Airway epithelial cell (primary cell): Measurements from ENCODE around the gene ZNF639. TPM values are rescaled to one million over a fixed set of nuclear protein-coding genes. Genes with fewer than 3 reads are reported as not detected.

Source experiments
- total RNA-seq: library from RNA; depleted of rRNA; stranded (reverse); fragments of >200 nt; gene quantifications from 2 replicates; pipeline ENCODE4 v1.2.3, GENCODE V29; 2015

ZNF639 gene, protein sequence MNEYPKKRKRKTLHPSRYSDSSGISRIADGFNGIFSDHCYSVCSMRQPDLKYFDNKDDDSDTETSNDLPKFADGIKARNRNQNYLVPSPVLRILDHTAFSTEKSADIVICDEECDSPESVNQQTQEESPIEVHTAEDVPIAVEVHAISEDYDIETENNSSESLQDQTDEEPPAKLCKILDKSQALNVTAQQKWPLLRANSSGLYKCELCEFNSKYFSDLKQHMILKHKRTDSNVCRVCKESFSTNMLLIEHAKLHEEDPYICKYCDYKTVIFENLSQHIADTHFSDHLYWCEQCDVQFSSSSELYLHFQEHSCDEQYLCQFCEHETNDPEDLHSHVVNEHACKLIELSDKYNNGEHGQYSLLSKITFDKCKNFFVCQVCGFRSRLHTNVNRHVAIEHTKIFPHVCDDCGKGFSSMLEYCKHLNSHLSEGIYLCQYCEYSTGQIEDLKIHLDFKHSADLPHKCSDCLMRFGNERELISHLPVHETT
- total RNA-seq: 19.5 and 26.2 TPM in 2 replicates

DNA sequence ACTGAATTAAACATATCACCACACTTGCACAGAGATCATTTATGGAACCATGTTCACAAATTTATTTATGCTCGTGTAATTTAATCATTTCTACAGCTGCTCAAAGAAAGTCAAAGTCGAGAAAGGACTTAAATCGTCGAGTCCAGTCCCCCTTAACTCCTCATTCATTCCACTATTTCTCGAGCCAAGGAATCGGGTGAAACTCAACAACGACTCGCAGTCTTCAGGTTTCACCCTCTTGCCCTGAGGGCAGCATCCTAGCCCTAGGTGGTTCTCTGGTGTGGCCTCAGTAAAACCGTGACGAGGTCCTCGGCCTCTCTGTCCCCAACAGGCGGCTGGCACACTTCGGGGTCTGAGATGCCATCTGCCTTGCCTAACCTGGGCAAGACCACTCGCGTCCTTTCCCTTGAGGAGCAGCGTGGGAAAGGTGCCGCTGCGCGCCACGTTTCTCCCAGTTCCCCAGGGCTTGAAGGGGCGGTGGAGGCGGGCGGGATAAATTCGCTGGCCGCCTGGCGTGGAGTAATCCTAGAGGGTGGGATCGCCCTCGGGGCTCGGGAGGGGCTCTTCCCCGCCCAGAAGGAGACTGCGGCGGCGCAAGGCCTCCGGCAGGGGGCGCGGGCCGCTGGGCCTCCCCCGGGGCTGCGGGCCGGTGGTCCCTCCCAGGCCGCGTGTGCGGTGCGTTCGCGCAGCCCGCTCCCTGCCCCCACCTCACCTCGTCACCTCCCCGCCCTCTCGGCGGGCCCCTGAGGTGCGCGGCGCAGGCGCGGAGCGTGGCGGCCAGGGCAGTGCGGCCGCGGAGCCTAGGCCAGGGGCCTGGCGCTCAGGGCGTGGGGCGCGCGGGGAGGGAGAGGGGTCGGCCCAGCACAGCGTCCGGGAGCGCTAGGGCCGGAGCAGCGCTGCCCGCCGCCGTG lies at the start of gene ZNF639:
ZNF639 (plus strand) TSS at position 746 of the 911 bp plus-strand sequence. CDS start 5,263 bp downstream, outside the sequence.

DNA sequence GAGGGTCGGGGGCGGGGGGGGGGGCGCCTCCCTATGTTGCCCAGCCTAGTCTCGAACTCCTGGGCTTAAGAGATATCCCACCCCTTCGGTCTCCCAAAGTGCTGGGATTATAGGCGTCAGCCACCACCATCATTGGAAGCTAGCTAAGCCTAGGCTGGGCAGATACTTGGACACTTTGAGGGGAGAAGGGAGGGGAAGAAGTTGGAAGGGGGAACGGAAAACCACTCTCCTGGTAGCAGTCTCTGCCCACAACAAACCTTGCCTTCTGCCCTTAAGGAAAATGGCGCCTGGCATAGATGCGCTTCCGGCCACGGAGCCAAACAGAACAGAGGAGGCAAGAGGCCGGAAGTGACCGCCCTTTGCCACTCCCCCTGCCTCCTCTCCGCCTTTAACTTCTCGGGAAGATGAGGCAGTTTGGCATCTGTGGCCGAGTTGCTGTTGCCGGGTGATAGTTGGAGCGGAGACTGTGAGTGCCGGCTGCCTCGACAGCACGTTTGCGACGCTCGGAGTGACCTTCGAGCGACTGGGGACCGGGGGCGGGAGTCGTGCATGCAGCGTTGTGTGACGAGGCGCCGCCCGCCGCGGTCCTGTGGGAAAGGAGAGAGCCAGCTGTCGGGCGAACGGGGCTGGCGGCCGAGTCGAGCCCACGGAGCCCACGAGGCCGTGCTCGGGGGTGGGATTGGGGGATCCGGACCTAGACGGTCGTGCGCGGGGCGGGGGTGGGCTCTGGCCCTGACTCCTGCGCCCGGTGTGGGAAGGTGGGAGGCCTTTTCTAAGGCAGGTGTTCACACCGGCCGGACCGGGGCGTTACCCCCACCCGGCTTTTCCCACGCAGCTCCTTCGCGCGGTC lies 24.7 kb downstream of the ZNF639 start, which contains the start of gene MFN1:
MFN1 (plus strand) TSS at position 365 of the 850 bp plus-strand sequence. CDS start 1,143 bp downstream, outside the sequence.

Other genes starting within 250 kb of the ZNF639 start
- 4.6 and 7.0 TPM in 2 replicates for gene PIK3CA, start 174.7 kb upstream of the ZNF639 start, total RNA-seq
- 0.35 TPM in 1 of 2 replicates, not detected in the other for gene KCNMB3, start 71.9 kb upstream of the ZNF639 start, total RNA-seq
- gene MFN1, start 24.7 kb downstream of the ZNF639 start, total RNA-seq: 19.4 and 30.9 TPM in 2 replicates
- 15.7 and 19.9 TPM in 2 replicates for gene GNB4, start 128.4 kb downstream of the ZNF639 start, total RNA-seq
- gene ACTL6A, start 239.9 kb downstream of the ZNF639 start, total RNA-seq: 67.7 and 111 TPM in 2 replicates